SK-N-SH treated with all-trans-retinoic acid at 6 μM for 48 hours (cell line): ENCODE data around the gene NEAT1.

Experiments
- ARNTL ChIP-seq: fragments of 450-650 bp; formaldehyde crosslinking; IDR thresholded peaks from 2 replicates; pipeline ENCODE4 v1.5.0; 2020; ENCODE audit warnings: low read depth, mild to moderate bottlenecking, moderate library complexity, borderline replicate concordance
- CSDC2 ChIP-seq: fragments of 250-450 bp; sonication (Bioruptor Pico); IDR thresholded peaks from 2 replicates; pipeline ENCODE4 v1.5.0; 2020; ENCODE audit warnings: mild to moderate bottlenecking, moderate library complexity
- PPARA ChIP-seq: fragments of 250-450 bp; sonication (Bioruptor Pico); IDR thresholded peaks from 2 replicates; pipeline ENCODE4 v1.5.0; 2020; ENCODE audit warnings: mild to moderate bottlenecking, borderline replicate concordance
- TCF4 ChIP-seq: fragments of 250-450 bp; sonication (Bioruptor Pico); IDR thresholded peaks from 2 replicates; pipeline ENCODE4 v1.8.0; 2021; ENCODE audit warnings: mild to moderate bottlenecking, moderate library complexity, borderline replicate concordance
- ZNF8 ChIP-seq: fragments of 450-650 bp; formaldehyde crosslinking; IDR thresholded peaks from 2 replicates; pipeline ENCODE4 v1.5.0; 2020; ENCODE audit warnings: mild to moderate bottlenecking, moderate library complexity
- TF ChIP-seq, protein P1 (sequence below): fragments of 250-450 bp; sonication (Bioruptor Pico); IDR thresholded peaks from 2 replicates; pipeline ENCODE4 v1.8.0; 2020; ENCODE audit warnings: mild to moderate bottlenecking, moderate library complexity, borderline replicate concordance

DNA sequence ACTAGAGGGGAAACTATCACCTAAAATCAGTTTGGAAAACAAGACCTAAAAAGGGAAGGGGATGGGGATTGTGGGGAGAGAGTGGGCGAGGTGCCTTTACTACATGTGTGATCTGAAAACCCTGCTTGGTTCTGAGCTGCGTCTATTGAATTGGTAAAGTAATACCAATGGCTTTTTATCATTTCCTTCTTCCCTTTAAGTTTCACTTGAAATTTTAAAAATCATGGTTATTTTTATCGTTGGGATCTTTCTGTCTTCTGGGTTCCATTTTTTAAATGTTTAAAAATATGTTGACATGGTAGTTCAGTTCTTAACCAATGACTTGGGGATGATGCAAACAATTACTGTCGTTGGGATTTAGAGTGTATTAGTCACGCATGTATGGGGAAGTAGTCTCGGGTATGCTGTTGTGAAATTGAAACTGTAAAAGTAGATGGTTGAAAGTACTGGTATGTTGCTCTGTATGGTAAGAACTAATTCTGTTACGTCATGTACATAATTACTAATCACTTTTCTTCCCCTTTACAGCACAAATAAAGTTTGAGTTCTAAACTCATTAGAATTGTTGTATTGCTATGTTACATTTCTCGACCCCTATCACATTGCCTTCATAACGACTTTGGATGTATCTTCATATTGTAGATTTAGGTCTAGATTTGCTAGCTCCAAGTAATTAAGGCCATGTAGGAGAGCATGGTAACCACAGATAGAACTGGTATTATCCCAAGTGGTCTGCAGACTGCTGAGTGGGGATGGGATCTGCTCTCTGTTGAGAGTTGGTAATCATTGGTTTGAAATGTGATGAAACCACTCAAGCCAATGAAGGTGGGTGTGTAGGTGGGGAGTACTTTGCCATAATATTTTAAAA is 3.6 kb downstream of the NEAT1 start:
- TF ChIP-seq, protein P1, sequence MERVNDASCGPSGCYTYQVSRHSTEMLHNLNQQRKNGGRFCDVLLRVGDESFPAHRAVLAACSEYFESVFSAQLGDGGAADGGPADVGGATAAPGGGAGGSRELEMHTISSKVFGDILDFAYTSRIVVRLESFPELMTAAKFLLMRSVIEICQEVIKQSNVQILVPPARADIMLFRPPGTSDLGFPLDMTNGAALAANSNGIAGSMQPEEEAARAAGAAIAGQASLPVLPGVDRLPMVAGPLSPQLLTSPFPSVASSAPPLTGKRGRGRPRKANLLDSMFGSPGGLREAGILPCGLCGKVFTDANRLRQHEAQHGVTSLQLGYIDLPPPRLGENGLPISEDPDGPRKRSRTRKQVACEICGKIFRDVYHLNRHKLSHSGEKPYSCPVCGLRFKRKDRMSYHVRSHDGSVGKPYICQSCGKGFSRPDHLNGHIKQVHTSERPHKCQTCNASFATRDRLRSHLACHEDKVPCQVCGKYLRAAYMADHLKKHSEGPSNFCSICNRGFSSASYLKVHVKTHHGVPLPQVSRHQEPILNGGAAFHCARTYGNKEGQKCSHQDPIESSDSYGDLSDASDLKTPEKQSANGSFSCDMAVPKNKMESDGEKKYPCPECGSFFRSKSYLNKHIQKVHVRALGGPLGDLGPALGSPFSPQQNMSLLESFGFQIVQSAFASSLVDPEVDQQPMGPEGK (CRISPR knock-in tag) = peak; percentile 72
- TF ChIP-seq TCF4 (CRISPR knock-in tag) = no peak
- no peak for TF ChIP-seq ARNTL (CRISPR knock-in tag)
- 0 out of 2 replicates have a peak, but pooled peaks have one; percentile 15 for TF ChIP-seq CSDC2 (CRISPR knock-in tag)
- 0 out of 2 replicates have a peak, but pooled peaks have one; percentile 30 for TF ChIP-seq ZNF8 (CRISPR knock-in tag)
- TF ChIP-seq PPARA (CRISPR knock-in tag) = no peak
